Activated naive CD4-positive, alpha-beta T cell treated with anti-CD3 and anti-CD28 coated beads, Interleukin-2, amount 10 ng/mL, durations not matched to agents 7 days and 5 days (primary cell): ENCODE results near the gene ADAMTS10.

ENCODE experiments used
- CTCF ChIA-PET: fragments of 350-600 bp; sonication (Branson Sonifier 250); formaldehyde crosslinking; loops from one replicate; lab custom pipeline; 2021; ENCODE audit warnings: antibody characterized with exemption; lab: Charles Lee
- DNase-seq: peaks from one replicate; pipeline ENCODE4 v3.0.0-alpha.2; 2020
- H3K27ac Mint-ChIP-seq: one replicate; pipeline ENCODE4 v1.8.0; 2021; ENCODE audit warnings: mild to moderate bottlenecking, moderate library complexity, mixed read lengths
- H3K27me3 Mint-ChIP-seq: one replicate; pipeline ENCODE4 v1.8.0; 2021; ENCODE audit warnings: mild to moderate bottlenecking, mixed read lengths
- H3K36me3 Mint-ChIP-seq: one replicate; pipeline ENCODE4 v1.8.0; 2021; ENCODE audit warnings: mixed read lengths
- H3K4me1 Mint-ChIP-seq: one replicate; pipeline ENCODE4 v1.8.0; 2021; ENCODE audit warnings: mixed read lengths
- H3K4me3 Mint-ChIP-seq: one replicate; pipeline ENCODE4 v1.8.0; 2021; ENCODE audit warnings: mild to moderate bottlenecking, moderate library complexity, mixed read lengths
- H3K9me3 Mint-ChIP-seq: one replicate; pipeline ENCODE4 v1.8.0; 2021; ENCODE audit warnings: mixed read lengths

The ADAMTS10 gene

GRCh38 chr19:8615024-8615423 lies 4.5 kb upstream of the ADAMTS10 start:
- CTCF ChIA-PET, result interaction anchor here (1.1 to 1.7 kb wide), 6 partner anchors 11 to 202 kb away, joined by 3 to 4 read pairs (median 4); partner anchors contain the start of gene MARCHF2
- Mint-ChIP-seq H3K4me1 (peaks cover 17% of the 10 kb centered on the region), H3K27me3 (peaks cover 57% of the 10 kb centered on the region), H3K36me3 (peaks cover 2% of the 10 kb centered on the region), H3K9me3 (no peaks in the 10 kb centered on the region), H3K4me3 (no peak overlapping the region), H3K27ac (no peak overlapping the region)
- DNase-seq, result no peak

- H3K4me3 Mint-ChIP-seq, result no peak overlapping the region
Observed at GRCh38 chr19:8614455-8614854, 3.9 kb upstream of the ADAMTS10 start.

GRCh38 chr19:8612807-8613171 lies 2.3 kb upstream of the ADAMTS10 start:
- DNase-seq, result no peak
- Mint-ChIP-seq H3K9me3 (no peaks in the 10 kb centered on the region), H3K27ac (no peak overlapping the region), H3K4me3 (no peak overlapping the region), H3K36me3 (peaks cover 7% of the 10 kb centered on the region), H3K27me3 (peaks cover 67% of the 10 kb centered on the region), H3K4me1 (peaks cover 30% of the 10 kb centered on the region)
- CTCF ChIA-PET, result interaction anchor here (1.1 kb wide), 1 partner anchor 81 kb away, joined by 3 read pairs; no protein-coding TSS in a partner anchor

More at GRCh38 chr19:8614455-8614854, 3.9 kb upstream of the ADAMTS10 start:
- Mint-ChIP-seq H3K27me3 (peaks cover 61% of the 10 kb centered on the region), H3K4me1 (peaks cover 22% of the 10 kb centered on the region), H3K9me3 (no peaks in the 10 kb centered on the region), H3K27ac (no peak overlapping the region), H3K36me3 (peaks cover 7% of the 10 kb centered on the region)
- CTCF ChIA-PET, result interaction anchor here (0.6 to 1.7 kb wide), 4 partner anchors 16 to 104 kb away, joined by 3 to 4 read pairs (median 4); no protein-coding TSS in a partner anchor
- DNase-seq, result no peak

GRCh38 chr19:8611877-8612806 lies 1.6 kb upstream of the ADAMTS10 start:
- CTCF ChIA-PET, result no interaction called here
- peaks cover 30% of the 10 kb centered on the region for H3K4me1 Mint-ChIP-seq
- H3K4me3 Mint-ChIP-seq, result peak overlapping the region; percentile 57
- DNase-seq, result no peak
- peaks cover 7% of the 10 kb centered on the region for H3K36me3 Mint-ChIP-seq
- H3K27ac Mint-ChIP-seq, result peak overlapping the region; percentile 8
- H3K27me3 Mint-ChIP-seq, result peaks cover 61% of the 10 kb centered on the region
- H3K9me3 Mint-ChIP-seq, result no peaks in the 10 kb centered on the region

- Mint-ChIP-seq H3K27me3 (peaks cover 55% of the 10 kb centered on the region), H3K36me3 (peaks cover 9% of the 10 kb centered on the region), H3K9me3 (no peaks in the 10 kb centered on the region), H3K4me3 (peak overlapping the region; percentile 49), H3K27ac (no peak overlapping the region), H3K4me1 (peaks cover 30% of the 10 kb centered on the region)
- CTCF ChIA-PET, result no interaction called here
- DNase-seq, result no peak
Observed at GRCh38 chr19:8611391-8611876, 919 bp upstream of the ADAMTS10 start.

GRCh38 chr19:8610936-8611300 lies 403 bp upstream of the ADAMTS10 start:
- Mint-ChIP-seq H3K4me1 (peaks cover 30% of the 10 kb centered on the region), H3K27ac (no peak overlapping the region), H3K36me3 (peaks cover 9% of the 10 kb centered on the region), H3K9me3 (no peaks in the 10 kb centered on the region), H3K27me3 (peaks cover 49% of the 10 kb centered on the region), H3K4me3 (no peak overlapping the region)
- DNase-seq, result no peak
- CTCF ChIA-PET, result no interaction called here

- H3K9me3 Mint-ChIP-seq, result peaks cover 4% of the 10 kb centered on the region
- no peak overlapping the region for H3K27ac Mint-ChIP-seq
- H3K27me3 Mint-ChIP-seq, result peaks cover 43% of the 10 kb centered on the region
- H3K36me3 Mint-ChIP-seq, result peaks cover 13% of the 10 kb centered on the region
- peak overlapping the region; percentile 78 for H3K4me3 Mint-ChIP-seq
- CTCF ChIA-PET, result no interaction called here
- peaks cover 23% of the 10 kb centered on the region for H3K4me1 Mint-ChIP-seq
- DNase-seq, result peak; percentile 46
Observed at GRCh38 chr19:8609279-8610040, 1.1 kb downstream of the ADAMTS10 start.

- Mint-ChIP-seq H3K4me1 (peaks cover 23% of the 10 kb centered on the region), H3K27ac (no peak overlapping the region), H3K36me3 (peaks cover 13% of the 10 kb centered on the region), H3K27me3 (peaks cover 39% of the 10 kb centered on the region), H3K4me3 (peak overlapping the region; percentile 67), H3K9me3 (peaks cover 4% of the 10 kb centered on the region)
- CTCF ChIA-PET, result no interaction called here
- no peak for DNase-seq
Observed at GRCh38 chr19:8608941-8609278, 1.6 kb downstream of the ADAMTS10 start.

- peaks cover 23% of the 10 kb centered on the region for H3K4me1 Mint-ChIP-seq
- DNase-seq, result no peak
- peaks cover 9% of the 10 kb centered on the region for H3K9me3 Mint-ChIP-seq
- no peak overlapping the region for H3K27ac Mint-ChIP-seq
- H3K36me3 Mint-ChIP-seq, result peaks cover 19% of the 10 kb centered on the region
- H3K27me3 Mint-ChIP-seq, result peaks cover 25% of the 10 kb centered on the region
- no peak overlapping the region for H3K4me3 Mint-ChIP-seq
- CTCF ChIA-PET, result no interaction called here
Observed at GRCh38 chr19:8607386-8607785, 3.1 kb downstream of the ADAMTS10 start.

- DNase-seq, result no peak
- Mint-ChIP-seq H3K9me3 (peaks cover 9% of the 10 kb centered on the region), H3K4me3 (no peak overlapping the region), H3K4me1 (peaks cover 16% of the 10 kb centered on the region), H3K27ac (no peak overlapping the region), H3K36me3 (peaks cover 19% of the 10 kb centered on the region), H3K27me3 (peaks cover 20% of the 10 kb centered on the region)
- CTCF ChIA-PET, result no interaction called here
Observed at GRCh38 chr19:8605514-8605913, 5.0 kb downstream of the ADAMTS10 start.

- Mint-ChIP-seq H3K4me1 (no peaks in the 10 kb centered on the region), H3K27ac (no peak overlapping the region), H3K9me3 (peaks cover 21% of the 10 kb centered on the region), H3K36me3 (peaks cover 17% of the 10 kb centered on the region), H3K4me3 (no peak overlapping the region), H3K27me3 (no peaks in the 10 kb centered on the region)
- DNase-seq, result no peak
- CTCF ChIA-PET, result interaction anchor here (0.7 kb wide), 1 partner anchor 153 kb away, joined by 3 read pairs; no protein-coding TSS in a partner anchor
Observed at GRCh38 chr19:8601796-8602195, 8.7 kb downstream of the ADAMTS10 start.

GRCh38 chr19:8600816-8601215 lies 9.7 kb downstream of the ADAMTS10 start:
- no peaks in the 10 kb centered on the region for H3K4me1 Mint-ChIP-seq
- H3K36me3 Mint-ChIP-seq, result peaks cover 17% of the 10 kb centered on the region
- H3K9me3 Mint-ChIP-seq, result peaks cover 24% of the 10 kb centered on the region
- CTCF ChIA-PET, result no interaction called here
- H3K4me3 Mint-ChIP-seq, result no peak overlapping the region
- no peaks in the 10 kb centered on the region for H3K27me3 Mint-ChIP-seq
- DNase-seq, result no peak
- no peak overlapping the region for H3K27ac Mint-ChIP-seq

- peaks cover 17% of the 10 kb centered on the region for H3K36me3 Mint-ChIP-seq
- CTCF ChIA-PET, result no interaction called here
- no peaks in the 10 kb centered on the region for H3K27me3 Mint-ChIP-seq
- DNase-seq, result no peak
- H3K27ac Mint-ChIP-seq, result no peak overlapping the region
- H3K4me1 Mint-ChIP-seq, result no peaks in the 10 kb centered on the region
- peaks cover 24% of the 10 kb centered on the region for H3K9me3 Mint-ChIP-seq
- no peak overlapping the region for H3K4me3 Mint-ChIP-seq
Observed at GRCh38 chr19:8600064-8600463, 10.5 kb downstream of the ADAMTS10 start.

GRCh38 chr19:8596168-8596567 lies 14.3 kb downstream of the ADAMTS10 start:
- peaks cover 15% of the 10 kb centered on the region for H3K4me1 Mint-ChIP-seq
- H3K9me3 Mint-ChIP-seq, result peaks cover 39% of the 10 kb centered on the region
- no peak overlapping the region for H3K27ac Mint-ChIP-seq
- H3K4me3 Mint-ChIP-seq, result no peak overlapping the region
- H3K36me3 Mint-ChIP-seq, result peaks cover 23% of the 10 kb centered on the region
- peaks cover 20% of the 10 kb centered on the region for H3K27me3 Mint-ChIP-seq
- DNase-seq, result no peak
- CTCF ChIA-PET, result interaction anchor here (1.0 to 1.9 kb wide), 2 partner anchors 10 to 15 kb away, joined by 3 to 7 read pairs; no protein-coding TSS in a partner anchor
